Ovary (tissue), 3 donors: ENCODE data around the gene HLA-DMB.

ENCODE experiments used
- CTCF ChIP-seq, 3 donors: fragments of 450-650 bp in 2 of 3; fragments of 200-600 bp in 1 of 3; IDR thresholded peaks; one replicate each; pipeline versions ENCODE4 v1.5.1 to v1.8.0; 2016 to 2022; ENCODE audit warnings: antibody characterized with exemption in 3 of 3, mild to moderate bottlenecking in 1 of 3
- EP300 ChIP-seq: sonication (generic); formaldehyde crosslinking; IDR thresholded peaks from one replicate; pipeline ENCODE4 v1.6.1; 2017; ENCODE audit warnings: antibody characterized with exemption
- POLR2A ChIP-seq: fragments of 450-650 bp; IDR thresholded peaks from one replicate; pipeline ENCODE4 v1.6.1; 2017; ENCODE audit warnings: antibody characterized with exemption, mild to moderate bottlenecking, moderate library complexity
- donor health status: DM: no; HTN: no; CAD: no.

DNA sequence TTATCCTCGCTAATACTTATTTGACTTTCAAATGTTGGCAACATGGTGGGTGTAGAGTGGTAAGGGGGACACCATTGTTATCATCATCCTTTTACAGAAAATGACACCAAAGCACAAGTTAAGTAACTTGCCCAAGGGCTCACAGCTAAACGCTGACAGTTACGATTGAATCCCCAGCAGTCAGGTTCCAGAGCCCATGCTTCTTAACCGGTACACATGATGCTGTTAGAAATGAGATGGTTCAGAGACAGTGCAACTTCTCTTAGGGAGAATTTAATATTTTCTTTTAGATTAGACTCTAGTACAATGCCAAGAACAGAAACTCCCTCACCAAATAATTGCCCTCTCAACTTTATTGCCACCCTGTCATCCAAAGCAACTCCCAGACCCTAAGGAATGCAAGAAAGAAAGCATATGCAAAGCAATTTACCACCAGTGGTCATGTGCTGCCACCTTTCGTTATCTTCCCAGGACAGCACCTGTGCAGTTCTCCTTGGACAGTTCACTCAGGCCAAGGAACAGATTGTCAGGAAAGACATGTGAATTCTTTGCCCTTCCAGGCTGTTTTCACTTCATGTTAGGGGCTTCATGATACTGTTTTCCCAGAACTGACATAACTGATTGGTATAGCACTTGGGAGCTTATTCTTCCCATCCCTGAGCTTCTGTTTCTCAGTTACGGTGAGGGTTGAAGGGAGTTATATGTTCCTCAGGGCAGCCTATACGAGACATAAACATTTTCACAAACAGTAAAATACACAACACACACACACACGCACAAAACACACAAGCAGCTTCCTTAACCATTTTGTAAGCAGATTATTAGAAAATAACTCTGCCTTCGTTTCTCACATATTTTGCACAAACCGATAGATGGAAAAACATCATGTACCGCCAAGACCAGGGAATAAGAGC lies 7.0 kb upstream of the HLA-DMB start:
- TF ChIP-seq CTCF (IDR thresholded peaks at IDR 0.05) (peak in 2 of 3 donors; percentile 11 to 13), EP300 (no peak), POLR2A (no peak)
